HG02970 (cell line): ENCODE data around the gene SCIN.

Experiments used
- ATAC-seq: cut with Tn5 transposase; IDR thresholded peaks from one replicate; pipeline ENCODE4 v1.9.1; 2021; ENCODE audit warnings: mild to moderate bottlenecking, moderate library complexity, moderate number of reproducible peaks; ENCODE audit not compliant: unreplicated experiment, low FRiP score

SCIN gene

DNA sequence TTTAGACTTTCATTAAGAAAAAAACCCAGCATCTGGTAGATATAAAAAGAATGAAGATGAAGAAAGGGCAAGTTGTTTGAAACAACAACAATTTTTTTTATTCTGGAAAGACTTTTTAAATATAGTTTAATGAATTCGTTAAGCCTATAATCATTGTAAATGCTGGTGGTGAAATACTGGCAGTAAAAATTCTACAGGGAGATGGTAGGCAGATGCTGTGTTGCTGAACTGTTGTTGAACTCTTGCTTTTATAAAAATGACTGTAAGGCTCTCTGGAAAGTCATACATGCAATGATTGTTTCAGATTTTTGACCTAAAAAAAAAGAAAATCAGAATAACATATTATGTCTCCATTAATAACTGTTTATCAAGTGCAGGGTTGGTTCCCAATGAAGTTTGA is 39.0 kb downstream of the SCIN start:
- no peak for ATAC-seq

DNA sequence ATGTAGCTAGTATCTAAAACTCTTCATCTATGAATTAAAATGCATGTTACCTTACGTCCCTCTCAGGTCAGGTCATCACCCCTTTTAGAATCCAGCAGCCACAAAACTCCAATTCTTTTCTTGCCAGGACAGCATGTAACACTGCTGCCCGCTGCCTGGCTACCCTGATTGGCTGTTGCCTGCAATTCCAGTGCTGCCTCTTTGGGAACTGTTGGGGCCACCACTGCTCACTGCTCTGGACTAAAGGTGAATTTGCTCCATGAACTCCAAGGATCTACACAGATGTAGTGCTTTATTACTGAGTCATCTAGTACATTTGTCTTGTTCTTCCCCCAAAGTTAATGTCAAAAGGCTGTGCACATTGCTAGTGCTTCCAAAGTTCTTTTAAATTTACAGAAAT is 40.4 kb downstream of the SCIN start:
- ATAC-seq, result no peak

DNA sequence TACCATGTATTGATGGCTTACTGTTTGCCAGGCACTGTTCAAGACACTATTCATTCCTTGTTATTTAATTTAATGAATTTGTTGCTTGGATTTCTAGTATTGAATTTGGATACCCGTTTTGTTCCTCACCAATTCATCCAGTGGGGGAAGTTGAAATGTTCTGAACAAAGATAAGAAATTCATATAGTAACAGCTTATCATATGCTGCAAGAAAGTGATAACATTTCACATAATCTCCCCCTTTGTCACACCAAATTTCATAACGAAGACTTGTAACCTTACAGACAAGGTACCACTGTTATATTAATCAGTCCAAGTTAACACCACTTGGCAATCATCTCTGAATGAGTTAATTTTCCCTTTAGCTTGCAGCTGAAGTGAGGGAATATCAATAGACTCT is 42.1 kb downstream of the SCIN start:
- no peak for ATAC-seq

DNA sequence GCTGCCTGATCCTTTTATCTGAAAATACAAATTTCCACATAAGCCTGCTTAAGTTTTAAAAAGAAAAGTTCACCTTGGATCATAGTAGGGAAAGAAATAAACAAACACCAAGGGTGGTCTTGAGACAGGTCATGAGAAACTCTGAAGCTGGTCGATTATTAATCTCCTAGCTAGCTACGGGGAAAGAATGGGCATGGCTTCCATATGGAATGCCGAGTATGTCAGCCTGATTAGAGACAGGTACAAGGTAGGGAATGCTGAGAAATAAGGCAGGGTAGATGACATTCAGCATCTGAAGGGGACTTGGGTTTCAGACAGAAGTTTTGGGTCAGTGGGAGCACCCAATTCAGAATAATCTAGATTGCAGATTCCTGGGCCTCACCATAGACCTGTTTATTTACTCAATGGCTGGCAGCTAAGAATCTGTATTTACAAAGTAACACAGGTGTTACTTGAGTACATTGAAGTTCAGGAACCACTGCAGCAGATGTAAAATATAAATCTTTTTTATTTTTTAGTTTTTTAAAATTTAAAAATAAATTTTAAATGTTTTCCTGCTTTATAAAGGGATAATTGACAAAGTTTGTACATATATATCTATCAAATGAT is 49.0 kb downstream of the SCIN start:
- no peak for ATAC-seq

DNA sequence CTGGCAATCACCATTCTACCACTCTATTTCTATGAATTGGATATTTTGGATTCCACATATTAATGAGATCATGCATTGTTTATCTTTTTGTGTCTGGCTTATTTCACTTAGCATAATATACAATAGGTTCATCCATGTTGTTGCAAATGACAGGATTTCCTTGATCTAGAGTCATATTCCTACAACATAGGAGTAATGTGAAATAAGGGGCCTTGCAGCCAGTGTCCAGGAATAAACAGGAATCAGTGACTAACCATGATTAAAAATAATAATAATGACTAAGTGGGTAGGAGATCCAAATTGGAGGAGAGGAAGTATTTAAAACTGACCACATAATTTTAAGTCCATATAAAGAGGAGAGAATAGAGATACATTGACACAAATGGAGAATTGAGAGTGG is 49.9 kb downstream of the SCIN start:
- no peak for ATAC-seq

DNA sequence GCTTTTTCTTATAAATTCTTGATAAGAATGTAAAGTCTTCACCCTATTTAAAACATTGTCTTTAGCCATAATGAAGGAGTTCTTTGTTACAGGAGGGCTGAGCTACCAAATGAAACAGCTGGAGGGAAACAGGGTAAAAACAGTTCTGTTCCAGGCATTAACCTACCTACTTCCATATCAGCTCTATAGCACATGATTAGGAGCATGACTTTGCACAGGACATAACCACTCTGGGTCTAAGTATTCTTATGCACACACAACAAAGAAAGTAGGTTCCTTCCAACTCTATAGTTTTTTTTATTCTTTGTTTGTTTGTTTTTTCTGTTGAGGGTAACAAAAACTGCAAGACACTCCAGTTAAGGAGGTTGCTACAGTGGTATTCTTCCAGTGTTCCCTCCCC is 52.7 kb downstream of the SCIN start:
- ATAC-seq, result no peak

DNA sequence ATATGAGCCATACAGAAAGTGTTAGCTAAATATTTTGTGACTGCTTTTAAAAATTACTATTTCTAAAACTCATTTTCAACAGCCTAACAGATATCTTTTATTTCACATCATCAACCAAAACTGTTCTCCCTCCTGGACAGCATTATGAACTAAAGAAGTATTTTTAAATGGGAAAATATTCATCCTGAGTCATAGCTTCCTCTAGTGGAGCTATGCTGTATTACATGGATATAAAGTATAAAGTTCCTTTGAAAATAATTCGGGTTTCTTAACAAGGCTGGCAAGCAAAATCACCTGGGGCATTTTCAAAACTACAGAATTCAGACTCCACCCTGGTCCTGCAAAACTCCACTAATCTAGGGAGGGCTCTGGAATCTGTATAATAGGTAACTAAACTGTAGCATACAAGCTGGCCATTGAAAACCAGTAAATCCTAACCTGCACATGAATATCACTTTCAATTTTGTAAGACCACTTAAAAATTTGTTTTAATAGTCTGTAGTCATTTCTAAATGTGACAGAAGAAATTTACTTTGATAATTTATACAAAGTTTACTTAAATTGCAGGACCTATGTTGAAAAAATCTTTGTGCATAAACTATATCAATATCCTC is 53.5 kb downstream of the SCIN start:
- ATAC-seq, result no peak

DNA sequence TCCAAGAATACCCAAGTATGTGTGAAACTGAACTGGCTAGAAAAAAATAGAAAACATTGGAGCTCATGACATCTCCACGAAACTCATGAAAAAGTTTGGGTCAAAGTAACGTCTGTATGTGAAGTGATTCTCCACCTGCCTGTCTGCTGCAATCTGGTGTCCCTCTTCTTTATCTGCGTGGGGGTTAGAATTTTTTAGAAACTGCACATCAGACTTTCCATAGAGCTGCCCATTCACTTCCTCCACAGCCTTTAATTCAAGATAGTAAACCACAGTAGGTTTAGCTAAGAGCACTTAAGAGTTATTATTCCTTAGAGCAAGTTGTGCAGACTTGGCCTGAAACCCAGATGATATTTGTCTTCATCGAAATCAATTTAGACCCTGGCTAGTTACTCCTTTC is 55.3 kb downstream of the SCIN start:
- ATAC-seq, result no peak

DNA sequence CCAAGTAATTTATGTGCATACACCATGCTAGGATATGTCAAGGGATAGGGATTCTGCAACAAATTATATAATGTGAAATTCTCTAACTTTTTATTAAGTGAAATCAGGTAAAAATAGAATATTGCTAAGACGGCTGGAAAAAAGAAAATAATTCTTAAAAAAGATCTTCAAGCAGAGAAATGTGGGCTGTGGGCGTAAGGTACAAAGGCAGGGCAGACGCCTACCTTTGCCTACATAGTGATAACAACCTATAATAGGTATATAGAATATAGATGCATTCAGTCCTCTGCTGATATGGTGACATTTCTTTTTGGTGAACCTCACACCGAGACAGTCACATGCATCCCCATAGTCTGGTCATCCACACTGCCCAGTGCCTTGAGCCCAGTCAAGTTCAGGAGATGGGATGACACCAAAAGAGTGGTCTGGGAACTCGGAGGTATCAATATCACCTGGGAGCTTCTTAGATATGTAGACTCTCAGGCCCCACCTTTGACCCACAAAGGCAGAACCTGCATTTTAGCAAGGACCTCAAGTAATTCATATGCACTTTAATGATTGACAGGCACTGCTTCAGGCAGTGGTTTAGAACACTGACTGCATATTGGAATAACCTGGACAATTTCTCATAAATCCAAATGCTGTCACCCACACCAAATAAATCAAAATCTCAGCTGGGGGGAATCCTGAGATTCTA is 59.4 kb downstream of the SCIN start:
- ATAC-seq, result no peak

DNA sequence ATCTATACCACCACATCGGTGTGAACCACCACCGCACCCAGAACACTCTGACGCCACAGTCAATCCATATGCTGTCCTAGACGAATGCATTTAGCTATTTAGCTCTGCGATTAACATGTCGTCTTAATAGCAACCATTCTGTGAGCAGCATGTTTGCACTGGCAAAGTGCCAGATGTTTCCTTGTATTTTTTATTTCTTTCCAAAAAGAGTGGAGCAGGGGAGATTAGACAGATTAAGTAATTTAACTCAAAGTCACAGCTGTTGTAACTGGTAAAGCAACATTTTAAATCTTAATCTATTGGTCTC is 59.9 kb downstream of the SCIN start:
- ATAC-seq, result no peak

DNA sequence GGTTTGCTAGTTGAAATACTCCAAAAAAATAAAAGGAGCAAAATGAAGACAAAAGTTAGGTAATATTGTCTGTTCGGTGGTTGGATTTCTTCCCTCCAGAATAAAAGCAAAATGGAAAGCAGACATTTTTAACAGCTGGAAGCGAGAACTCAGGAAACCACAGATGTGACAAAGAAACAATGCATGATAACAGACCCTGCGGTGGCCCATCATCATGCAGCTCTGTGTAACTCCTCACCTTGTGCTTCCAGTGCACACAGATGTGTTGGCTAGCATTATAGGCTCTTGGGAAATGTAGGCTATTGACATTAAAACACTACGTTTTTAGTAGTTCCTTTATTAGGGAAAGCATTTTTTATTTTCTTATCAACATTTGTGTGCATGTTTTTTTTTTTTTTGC is 63.1 kb downstream of the SCIN start:
- ATAC-seq, result no peak

DNA sequence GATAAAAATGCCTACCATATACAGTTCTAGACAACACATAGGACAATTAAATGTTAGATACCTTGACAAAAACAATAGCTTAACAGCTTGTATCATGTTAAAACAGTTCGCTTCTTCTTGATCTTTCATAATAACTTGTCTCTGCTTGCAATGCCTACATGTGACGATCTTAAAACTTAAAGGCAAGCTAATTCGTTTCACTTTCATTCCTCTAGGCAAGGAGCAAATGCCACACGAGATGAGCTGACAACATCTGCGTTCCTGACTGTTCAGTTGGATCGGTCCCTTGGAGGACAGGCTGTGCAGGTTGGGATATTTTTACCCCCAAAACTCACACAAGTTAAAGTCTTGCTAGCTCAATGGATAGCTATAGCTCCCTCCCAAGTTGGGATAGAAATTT is 65.3 kb downstream of the SCIN start:
- peak; percentile 54 for ATAC-seq

DNA sequence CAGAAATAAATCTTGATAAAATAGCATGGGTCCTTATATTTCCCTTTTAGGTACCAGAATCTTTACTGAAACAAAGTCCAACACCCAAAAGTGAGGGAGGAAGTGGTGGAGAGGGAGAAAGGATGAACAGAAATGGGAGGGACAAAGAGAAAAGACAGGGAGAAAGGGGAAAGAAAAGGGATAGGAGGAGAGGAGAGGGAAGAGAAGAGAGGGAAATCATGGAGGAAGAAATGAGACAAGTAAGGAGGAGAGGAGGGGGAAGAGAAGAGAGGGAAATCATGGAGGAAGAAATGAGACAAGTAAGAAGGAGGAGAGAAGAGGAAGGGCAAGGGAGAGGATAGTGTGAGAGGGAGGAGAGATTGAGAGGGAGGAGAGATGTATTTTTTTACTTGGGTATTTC is 66.8 kb downstream of the SCIN start:
- ATAC-seq, result no peak

DNA sequence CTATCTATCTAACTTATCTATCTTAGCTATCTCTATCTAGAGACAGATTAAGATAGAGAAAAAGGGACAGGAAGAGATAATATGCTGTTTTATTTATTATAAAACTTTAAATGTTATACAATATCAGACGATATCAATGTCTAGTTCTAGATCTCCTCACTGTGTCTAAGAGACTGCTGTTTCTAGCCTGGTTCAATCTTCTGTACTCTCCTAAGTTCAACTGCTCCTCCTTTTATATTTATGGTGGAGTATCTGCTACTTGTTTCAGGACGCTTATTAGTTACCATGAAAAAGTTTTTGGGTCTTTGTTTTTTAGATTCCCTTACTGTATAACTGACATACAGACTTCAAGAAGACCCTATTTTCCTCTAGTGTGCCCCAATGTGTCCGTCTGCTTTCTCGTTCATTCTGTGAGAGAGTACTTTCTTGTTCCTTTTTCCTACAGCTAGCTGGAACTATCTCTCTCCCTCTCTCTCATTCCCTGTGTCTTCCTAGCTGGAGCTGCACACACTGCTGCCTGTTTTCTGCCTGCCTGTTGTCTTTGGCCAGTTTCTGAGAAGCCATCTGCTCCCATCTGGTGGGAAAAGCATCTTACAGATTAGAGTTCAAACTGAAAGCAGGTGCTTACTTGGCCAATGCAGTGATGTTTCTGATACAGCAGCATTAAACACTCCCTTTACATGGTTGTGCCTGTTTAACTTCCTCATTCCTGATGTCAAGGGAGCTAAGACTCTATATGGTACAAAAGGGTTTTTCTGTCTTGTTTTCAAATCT is 67.5 kb downstream of the SCIN start:
- ATAC-seq, result no peak

DNA sequence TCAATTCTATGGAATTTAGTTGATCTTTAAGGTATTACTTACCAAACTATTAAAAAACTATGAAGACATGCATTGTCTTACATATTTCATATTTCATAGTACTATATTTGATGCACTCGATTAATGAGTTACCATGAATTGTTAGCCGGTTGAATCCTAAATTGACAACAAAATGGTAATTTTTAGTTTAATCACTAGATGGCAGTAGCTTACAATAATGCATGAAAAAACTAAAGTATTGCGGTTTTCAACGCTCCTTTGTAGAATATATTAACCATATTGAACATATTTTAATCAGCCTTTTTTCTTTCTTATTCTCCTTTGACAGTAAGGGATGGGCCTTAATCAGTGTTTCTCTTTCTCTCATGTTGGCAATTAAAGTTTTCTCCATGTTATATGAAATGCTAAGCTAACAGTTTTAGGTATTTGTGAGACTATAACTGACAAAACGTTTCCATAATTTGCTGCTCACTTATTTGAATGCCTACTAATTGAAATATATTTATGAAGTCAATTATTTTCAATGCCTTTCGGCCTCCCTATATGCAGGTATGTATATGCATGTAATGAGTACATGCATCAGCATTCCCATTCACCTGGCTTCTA is 68.4 kb downstream of the SCIN start:
- no peak for ATAC-seq

DNA sequence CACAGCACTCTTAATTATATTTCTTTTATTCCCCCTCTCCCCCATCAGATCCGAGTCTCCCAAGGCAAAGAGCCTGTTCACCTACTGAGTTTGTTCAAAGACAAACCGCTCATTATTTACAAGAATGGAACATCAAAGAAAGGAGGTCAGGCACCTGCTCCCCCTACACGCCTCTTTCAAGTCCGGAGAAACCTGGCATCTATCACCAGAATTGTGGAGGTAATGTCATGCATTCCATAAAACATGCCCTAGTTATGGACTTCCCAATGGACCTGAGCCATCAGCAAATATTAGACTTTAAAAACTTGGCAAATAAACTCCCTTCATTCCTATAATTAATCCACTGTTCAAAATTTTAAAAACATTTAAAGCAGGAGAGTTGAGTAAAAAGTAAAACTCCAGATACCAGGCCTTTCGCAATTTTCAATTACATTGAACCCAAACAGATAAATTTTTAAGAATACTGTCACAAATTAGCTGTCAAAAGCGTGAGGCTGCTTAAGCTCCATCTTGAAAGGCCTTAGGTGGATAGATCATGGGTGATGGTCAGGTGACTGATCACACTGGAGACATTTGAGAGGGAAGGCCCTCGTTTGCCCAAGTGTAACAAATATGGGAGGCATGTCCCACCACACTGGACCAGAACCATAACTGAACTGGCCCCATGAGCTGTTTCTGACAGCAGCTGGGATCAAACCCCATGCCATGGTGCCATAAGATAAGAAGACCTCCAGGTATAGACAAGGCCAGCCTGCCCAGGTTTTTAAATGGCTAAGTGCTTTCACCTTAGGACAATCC is 70.0 kb downstream of the SCIN start:
- no peak for ATAC-seq

DNA sequence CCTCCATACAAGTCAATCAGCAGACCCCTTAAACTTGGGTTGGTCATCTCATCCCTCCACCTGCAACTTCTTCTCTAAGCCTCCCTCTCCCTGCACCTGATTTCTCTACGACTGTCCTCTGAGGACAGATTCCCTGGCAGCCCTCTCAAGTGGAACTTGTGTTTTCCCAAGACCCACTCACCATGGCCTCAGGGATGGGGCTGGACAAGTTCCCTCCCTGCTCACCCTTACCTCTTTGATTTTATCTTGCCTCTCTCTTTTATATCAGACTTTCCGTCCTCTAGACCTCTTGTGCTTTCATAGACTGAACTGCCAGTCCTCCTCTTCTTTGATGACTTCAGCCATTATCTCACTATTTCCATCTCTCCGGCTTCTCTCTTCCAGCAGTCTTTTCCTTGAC is 70.7 kb downstream of the SCIN start:
- ATAC-seq, result no peak

DNA sequence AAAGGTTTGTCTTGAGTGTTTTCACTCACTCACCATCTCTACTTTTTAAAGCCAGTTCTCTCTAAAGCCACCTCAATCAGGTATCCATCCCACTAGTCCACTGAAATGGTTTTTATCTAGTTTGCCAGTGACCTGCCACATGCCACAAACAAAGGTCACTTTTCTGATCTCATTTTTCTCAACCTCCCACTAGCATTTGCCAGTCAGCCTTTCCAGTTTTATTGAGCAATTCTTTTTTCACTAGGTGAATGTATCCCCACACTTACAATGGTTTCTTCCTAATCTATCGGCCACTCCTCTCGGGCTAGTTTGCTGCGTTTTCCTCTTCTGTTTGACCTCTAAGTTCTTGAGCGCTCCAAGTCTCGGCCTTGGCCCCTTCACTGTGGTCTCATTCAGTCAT is 72.0 kb downstream of the SCIN start:
- no peak for ATAC-seq

DNA sequence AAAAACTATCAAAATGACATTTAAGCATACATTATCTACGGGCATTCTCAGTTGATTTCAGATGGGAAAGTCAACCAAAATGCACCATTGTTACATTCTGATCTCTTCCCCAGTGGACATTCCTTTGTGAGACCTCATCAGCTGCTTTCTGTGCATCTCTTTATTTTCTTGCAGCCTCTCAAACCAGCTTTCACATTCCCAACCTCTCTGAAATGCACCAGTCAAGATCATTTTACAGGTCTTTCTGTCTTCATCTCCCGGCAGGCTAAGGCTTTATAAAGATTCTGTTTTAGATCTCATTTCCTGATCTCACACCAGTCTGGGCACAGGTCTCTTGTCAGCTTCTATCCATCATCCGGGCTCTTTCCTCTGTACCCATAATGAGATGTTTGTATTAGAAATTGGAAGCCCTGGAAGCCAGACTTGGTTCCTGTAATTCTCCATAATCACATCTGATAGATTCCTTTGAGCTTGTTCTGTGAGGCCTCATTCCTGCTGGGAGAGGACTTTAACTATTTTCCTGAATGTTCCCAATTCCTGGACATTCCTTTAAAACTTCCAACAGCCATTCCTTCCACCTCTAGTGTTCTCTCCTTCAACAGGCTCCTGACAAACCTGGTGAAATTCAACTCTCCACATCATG is 72.6 kb downstream of the SCIN start:
- no peak for ATAC-seq

DNA sequence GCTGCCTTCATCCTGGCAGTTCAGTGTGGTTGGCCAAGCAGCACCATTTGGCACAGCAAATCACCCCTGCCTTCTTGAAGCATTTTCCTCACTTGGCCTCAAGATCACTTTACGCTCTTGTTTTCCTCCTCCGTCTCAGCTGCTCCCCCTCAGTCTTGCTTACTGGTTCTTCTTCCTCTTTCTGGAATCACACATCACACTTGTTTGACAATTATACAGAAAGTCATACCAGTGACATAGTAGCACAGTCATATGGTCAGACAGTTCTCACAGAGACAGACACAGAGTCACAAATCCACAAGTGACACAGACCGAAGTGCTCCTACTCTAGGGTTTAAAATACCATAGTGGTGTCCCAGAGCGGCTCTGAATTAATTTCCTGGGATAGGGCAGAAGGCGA is 73.1 kb downstream of the SCIN start:
- no peak for ATAC-seq
